Lower lobe of right lung (tissue), 2 donors: ENCODE data around the gene PASK. TPM values are rescaled to one million over a fixed set of nuclear protein-coding genes. Genes with fewer than 3 reads are reported as not detected.

Experiments used
- ATAC-seq, 2 donors: fragments of 200-7000 bp; cut with Tn5 transposase; one replicate each; pipeline ENCODE4 v1.9.1; 2020 to 2022; ENCODE audit warnings: mild to moderate bottlenecking in 2 of 2, moderate library complexity in 2 of 2
- DNase-seq: peaks from one replicate; pipeline ENCODE4 v3.0.0-alpha.2; 2020
- H3K27ac ChIP-seq: fragments of 200-600 bp; one replicate; pipeline ENCODE4 v1.8.0; 2022
- H3K27me3 ChIP-seq: fragments of 200-600 bp; one replicate; pipeline ENCODE4 v1.8.0; 2022; ENCODE audit warnings: low read depth
- H3K36me3 ChIP-seq: fragments of 200-600 bp; one replicate; pipeline ENCODE4 v1.8.0; 2022; ENCODE audit warnings: mild to moderate bottlenecking
- H3K4me1 ChIP-seq: fragments of 200-600 bp; one replicate; pipeline ENCODE4 v1.8.0; 2022
- H3K4me3 ChIP-seq: fragments of 200-600 bp; one replicate; pipeline ENCODE4 v1.8.0; 2022; ENCODE audit warnings: mild to moderate bottlenecking
- H3K9me3 ChIP-seq: fragments of 200-600 bp; one replicate; pipeline ENCODE4 v1.8.0; 2022
- CTCF ChIP-seq: fragments of 200-600 bp; IDR thresholded peaks from one replicate; pipeline ENCODE4 v1.8.0; 2022; ENCODE audit warnings: antibody characterized with exemption, mild to moderate bottlenecking
- intact Hi-C: fragments of 100-400 bp; cut with DNase I; formaldehyde crosslinking; loops from one replicate; pipeline ENCODE4 v1.11.0; 2022
- total RNA-seq: library from RNA; stranded (reverse); fragmentation: NEBNext Ultra II Directional; extraction: Animal tissue kit (Norgen Biotek cat#: 25700); gene quantifications from one replicate; pipeline ENCODE4 v1.2.1, GENCODE V29; 2021
- donor health status: DM: no; HTN: yes; CAD: no; lungs with severe emphysema.

Gene PASK
- total RNA-seq, 1 donor from 2014 or later: 10.8 TPM

GRCh38 chr2:241189093-241189855 lies 40.0 kb upstream of the PASK start:
- intact Hi-C loops: no loop called here
- Histone ChIP-seq H3K4me3 (no peak overlapping the region), H3K27ac (no peak overlapping the region), H3K4me1 (no peaks in the 10 kb centered on the region), H3K27me3 (no peaks in the 10 kb centered on the region), H3K9me3 (no peaks in the 10 kb centered on the region), H3K36me3 (no peaks in the 10 kb centered on the region)
- no peak for TF ChIP-seq CTCF
- ATAC-seq (no peak), DNase-seq (peak; percentile 35)

GRCh38 chr2:241188361-241189092 lies 39.3 kb upstream of the PASK start, which contains the start of gene ANO7:
TSS of gene ANO7 (plus strand) at chr2:241188677. CDS start at chr2:241190064, 1,387 bp downstream.
- H3K9me3 ChIP-seq: no peaks in the 10 kb centered on the region
- H3K4me1 ChIP-seq: no peaks in the 10 kb centered on the region
- H3K27me3 ChIP-seq: no peaks in the 10 kb centered on the region
- H3K27ac ChIP-seq: no peak within 1 kb of the TSS
- no peak within 1 kb of the TSS for H3K4me3 ChIP-seq
- intact Hi-C loops: no loop called here
- TF ChIP-seq CTCF: no peak
- peaks cover 7% of the 10 kb centered on the region for H3K36me3 ChIP-seq
- ATAC-seq (peak; percentile 32 to 45), DNase-seq (peak; percentile 45)

GRCh38 chr2:241187918-241188234 lies 38.6 kb upstream of the PASK start:
- no peak for ATAC-seq
- DNase-seq: no peak
- intact Hi-C loops: no loop called here
- no peak for TF ChIP-seq CTCF
- H3K9me3 ChIP-seq: no peaks in the 10 kb centered on the region
- no peaks in the 10 kb centered on the region for H3K4me1 ChIP-seq
- no peaks in the 10 kb centered on the region for H3K27me3 ChIP-seq
- H3K36me3 ChIP-seq: peaks cover 13% of the 10 kb centered on the region
- H3K4me3 ChIP-seq: no peak overlapping the region
- no peak overlapping the region for H3K27ac ChIP-seq

- Histone ChIP-seq H3K4me3 (no peak overlapping the region), H3K27ac (no peak overlapping the region), H3K36me3 (peaks cover 19% of the 10 kb centered on the region), H3K27me3 (no peaks in the 10 kb centered on the region), H3K9me3 (no peaks in the 10 kb centered on the region), H3K4me1 (no peaks in the 10 kb centered on the region)
- intact Hi-C loops: no loop called here
- DNase-seq (no peak), ATAC-seq (no peak)
- no peak for TF ChIP-seq CTCF
Observed at GRCh38 chr2:241187101-241187917, 38.0 kb upstream of the PASK start.

GRCh38 chr2:241185961-241186360 lies 36.7 kb upstream of the PASK start:
- ATAC-seq: no peak

More at GRCh38 chr2:241185961-241186360, 36.7 kb upstream of the PASK start:
- Histone ChIP-seq H3K36me3 (peaks cover 26% of the 10 kb centered on the region), H3K4me1 (no peaks in the 10 kb centered on the region), H3K9me3 (no peaks in the 10 kb centered on the region), H3K27ac (no peak overlapping the region), H3K4me3 (no peak overlapping the region), H3K27me3 (no peaks in the 10 kb centered on the region)
- TF ChIP-seq CTCF: no peak
- DNase-seq: no peak
- intact Hi-C loops: no loop called here
